ENCODE results near the gene CXCL3.

The CXCL3 gene

GRCh38 chr4:73989928-73990327 lies 48.6 kb downstream of the CXCL3 start:
- TF ChIP-seq CTCF (IDR thresholded peaks at IDR 0.05; ENCODE audit: low read depth, low read length), result no peak
- no peaks in the 10 kb centered on the region for H3K9me3 ChIP-seq (ENCODE audit: severe bottlenecking)
- no peak overlapping the region for H3K27ac ChIP-seq
- no peaks in the 10 kb centered on the region for H3K27me3 ChIP-seq (ENCODE audit: insufficient read depth, low read depth, severe bottlenecking)
- H3K4me3 ChIP-seq (ENCODE audit: low read depth, low read length), result no peak overlapping the region
- no peaks in the 10 kb centered on the region for H3K36me3 ChIP-seq
- no peak for DNase-seq

GRCh38 chr4:73989031-73989430 lies 49.5 kb downstream of the CXCL3 start:
- no peak for TF ChIP-seq CTCF (IDR thresholded peaks at IDR 0.05; ENCODE audit: low read depth, low read length)
- Histone ChIP-seq H3K9me3 (ENCODE audit: severe bottlenecking) (no peaks in the 10 kb centered on the region), H3K4me3 (ENCODE audit: low read depth, low read length) (no peak overlapping the region), H3K27ac (no peak overlapping the region), H3K27me3 (ENCODE audit: insufficient read depth, low read depth, severe bottlenecking) (no peaks in the 10 kb centered on the region), H3K36me3 (no peaks in the 10 kb centered on the region)
- no peak for DNase-seq

DNA sequence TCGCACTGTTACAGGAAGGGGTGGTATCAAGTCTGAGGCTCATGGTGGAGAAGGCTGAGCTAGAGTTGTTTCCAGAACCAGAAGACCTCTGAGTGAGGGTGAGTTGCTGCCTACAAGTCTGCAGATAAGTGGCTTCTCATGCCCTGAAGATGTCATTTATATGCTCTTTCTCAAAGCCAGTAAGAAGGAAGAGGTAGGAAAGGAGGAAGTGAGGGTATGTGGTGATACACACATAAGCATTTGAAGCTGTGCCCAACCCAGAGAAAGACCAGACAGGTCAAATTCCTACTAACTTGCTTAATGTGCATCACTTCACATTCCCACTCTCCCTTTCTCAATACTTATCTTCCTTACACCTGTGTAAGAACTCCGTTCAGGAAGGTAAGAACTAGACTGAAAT lies 50.4 kb downstream of the CXCL3 start, which contains the start of gene PPBP:
Gene PPBP, minus strand, starts transcription at position 130 of the 400 bp plus-strand sequence. Its CDS starts 87 bp downstream, at position 43.
- Histone ChIP-seq H3K27ac (no peak within 1 kb of the TSS), H3K36me3 (no peaks in the 10 kb centered on the region), H3K9me3 (ENCODE audit: severe bottlenecking) (no peaks in the 10 kb centered on the region), H3K4me3 (ENCODE audit: low read depth, low read length) (no peak within 1 kb of the TSS), H3K27me3 (ENCODE audit: insufficient read depth, low read depth, severe bottlenecking) (no peaks in the 10 kb centered on the region)
- no peak for TF ChIP-seq CTCF (IDR thresholded peaks at IDR 0.05; ENCODE audit: low read depth, low read length)
- no peak for DNase-seq
